ENCODE measurements around the gene DDX56. TPM values are rescaled to one million over a fixed set of nuclear protein-coding genes. Genes with fewer than 3 reads are reported as not detected.
A peak's percentile ranks its signal among the peaks of the same experiment; 100 is the strongest.

The DDX56 gene
- total and polyA plus RNA-seq, 2 of the 13 experiments (the other 11 are each of a cell fraction or from before 2014, with no cell fraction given): 82.6 to 120 TPM

DNA sequence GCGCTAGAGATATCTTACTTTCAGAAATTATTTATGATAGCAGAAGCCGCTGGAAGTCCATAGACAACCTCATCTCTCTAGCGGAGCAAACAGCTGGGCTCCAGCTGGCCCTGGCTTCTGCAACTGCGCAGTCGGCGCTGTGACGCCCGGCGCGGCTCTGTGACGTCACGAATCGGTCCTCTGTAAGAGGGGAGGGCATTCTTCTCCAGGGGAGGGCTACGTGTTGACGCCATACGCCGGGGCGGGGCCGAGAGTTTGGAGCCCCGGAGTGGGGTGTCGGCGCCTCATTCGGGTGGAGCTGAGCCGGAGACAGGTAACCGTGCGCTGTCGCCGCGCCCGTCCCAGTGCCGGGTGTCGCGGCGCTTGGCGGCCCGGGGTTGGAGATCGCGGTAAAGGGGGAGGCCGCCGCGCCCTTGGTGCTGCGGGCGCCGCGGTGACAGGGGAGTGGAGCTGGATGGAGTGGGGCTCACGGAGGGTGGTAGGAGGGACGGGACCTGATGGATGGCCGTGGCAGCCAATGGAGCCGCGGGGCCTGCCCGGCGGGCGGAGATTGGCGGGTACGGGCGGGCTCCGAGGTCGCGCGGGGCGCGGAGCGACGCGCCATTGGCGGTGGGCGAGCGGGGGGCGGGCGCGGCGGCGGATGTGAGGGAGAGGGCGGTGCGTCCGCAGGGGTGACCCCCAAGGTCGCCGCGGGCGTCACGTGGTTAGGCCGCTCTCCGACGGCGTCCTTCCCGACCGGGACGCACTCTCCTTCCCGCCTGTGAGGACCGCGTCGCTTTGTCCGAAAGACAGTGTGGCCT lies 32.8 kb upstream of the DDX56 start, which contains the start of gene OGDH (continued):
- no peak for TF ChIP-seq AFF4 (CRISPR knock-in tag; IDR thresholded peaks at IDR 0.05)
- TF ChIP-seq ZNF773 (CRISPR knock-in tag; IDR thresholded peaks at IDR 0.05; ENCODE audit: borderline replicate concordance): 0 out of 2 replicates have a peak, but pooled peaks have one; percentile 71
- no peak for TF ChIP-seq PCBP1 (IDR thresholded peaks at IDR 0.05; ENCODE audit: borderline replicate concordance, low read depth, low read length)
- no peak for TF ChIP-seq PLSCR1 (CRISPR knock-in tag; IDR thresholded peaks at IDR 0.05; ENCODE audit: borderline replicate concordance)
- TF ChIP-seq GATAD2A (CRISPR knock-in tag; IDR thresholded peaks at IDR 0.05): peak; percentile 56; the same call in 1 of the 2 replicates
- TF ChIP-seq THRA (CRISPR knock-in tag; IDR thresholded peaks at IDR 0.05; ENCODE audit: borderline replicate concordance): peak; percentile 50
- TF ChIP-seq SOX5 (CRISPR knock-in tag; IDR thresholded peaks at IDR 0.05; ENCODE audit: borderline replicate concordance): peak; percentile 30; the same call in 1 of the 2 replicates
- TF ChIP-seq ZNF556 (CRISPR knock-in tag; IDR thresholded peaks at IDR 0.05; ENCODE audit: borderline replicate concordance): peak; percentile 25; the same call in 1 of the 2 replicates
- TF ChIP-seq CEBPB (IDR thresholded peaks at IDR 0.05; ENCODE audit: borderline replicate concordance, low read depth, low read length): no peak
- no peak for TF ChIP-seq FLYWCH1 (CRISPR knock-in tag; IDR thresholded peaks at IDR 0.05)
- TF ChIP-seq ETV6 (CRISPR knock-in tag; conservative IDR thresholded peaks at IDR 0.05): peak; percentile 37; the same call in 1 of the 2 replicates
- TF ChIP-seq ZSCAN9 (CRISPR knock-in tag; IDR thresholded peaks at IDR 0.05; ENCODE audit: borderline replicate concordance): peak; percentile 57; the same call in 1 of the 2 replicates
- no peak for TF ChIP-seq ZBTB8A (CRISPR knock-in tag; IDR thresholded peaks at IDR 0.05; ENCODE audit: borderline replicate concordance, low read depth)
- TF ChIP-seq, protein P1, sequence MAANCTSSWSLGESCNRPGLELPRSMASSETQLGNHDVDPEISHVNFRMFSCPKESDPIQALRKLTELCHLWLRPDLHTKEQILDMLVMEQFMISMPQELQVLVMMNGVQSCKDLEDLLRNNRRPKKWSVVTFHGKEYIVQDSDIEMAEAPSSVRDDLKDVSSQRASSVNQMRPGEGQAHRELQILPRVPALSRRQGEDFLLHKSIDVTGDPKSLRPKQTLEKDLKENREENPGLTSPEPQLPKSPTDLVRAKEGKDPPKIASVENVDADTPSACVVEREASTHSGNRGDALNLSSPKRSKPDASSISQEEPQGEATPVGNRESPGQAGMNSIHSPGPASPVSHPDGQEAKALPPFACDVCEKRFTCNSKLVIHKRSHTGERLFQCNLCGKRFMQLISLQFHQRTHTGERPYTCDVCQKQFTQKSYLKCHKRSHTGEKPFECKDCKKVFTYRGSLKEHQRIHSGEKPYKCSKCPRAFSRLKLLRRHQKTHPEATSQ (CRISPR knock-in tag; IDR thresholded peaks at IDR 0.05; ENCODE audit: borderline replicate concordance): no peak
- no peak for TF ChIP-seq ZNF124 (CRISPR knock-in tag; IDR thresholded peaks at IDR 0.05)
- TF ChIP-seq NFE2L1 (CRISPR knock-in tag; IDR thresholded peaks at IDR 0.05; ENCODE audit: borderline replicate concordance): no peak
- peak; percentile 98 for TF ChIP-seq HNRNPK (IDR thresholded peaks at IDR 0.05; ENCODE audit: low read depth, low read length, poor library complexity, severe bottlenecking)
- peak; percentile 63 for TF ChIP-seq SALL1 (CRISPR knock-in tag; IDR thresholded peaks at IDR 0.05)
- no peak for TF ChIP-seq HIC2 (CRISPR knock-in tag; IDR thresholded peaks at IDR 0.05; ENCODE audit: low read depth)
- no peak for TF ChIP-seq ZNF354B (CRISPR knock-in tag; IDR thresholded peaks at IDR 0.05)

Data from HepG2 (cell line).